ENCODE data around the gene SH2B2.
"Not testable (repeated sequence)": the region's sequence is repeated elsewhere in the genome, so short reads cannot be mapped to it uniquely, and the experiment has no call there.

Gene SH2B2

DNA sequence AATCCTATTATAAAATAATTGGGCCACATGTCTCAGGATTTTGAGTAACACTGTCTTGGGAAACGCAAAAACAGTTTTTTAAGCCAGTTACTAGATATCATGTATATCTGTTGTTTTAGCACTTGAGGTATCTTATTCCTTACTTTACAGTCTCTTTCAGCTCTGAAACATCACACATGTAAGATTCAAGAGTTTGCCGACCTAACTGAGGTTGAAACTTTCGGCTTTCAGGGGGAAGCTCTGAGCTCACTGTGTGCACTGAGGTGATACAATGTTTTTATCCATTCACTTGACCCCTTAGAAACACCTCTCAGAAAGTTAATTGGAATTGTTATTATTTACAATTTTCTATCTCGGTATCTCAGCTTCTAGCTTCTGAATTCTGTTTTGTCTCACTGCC, 50.8 kb downstream of the SH2B2 start:
- not testable (repeated sequence) for DNase-seq

- not testable (repeated sequence) for DNase-seq
These were observed 54.1 kb downstream of the SH2B2 start for GRCh38 chr7:102340599-102341368.

DNA sequence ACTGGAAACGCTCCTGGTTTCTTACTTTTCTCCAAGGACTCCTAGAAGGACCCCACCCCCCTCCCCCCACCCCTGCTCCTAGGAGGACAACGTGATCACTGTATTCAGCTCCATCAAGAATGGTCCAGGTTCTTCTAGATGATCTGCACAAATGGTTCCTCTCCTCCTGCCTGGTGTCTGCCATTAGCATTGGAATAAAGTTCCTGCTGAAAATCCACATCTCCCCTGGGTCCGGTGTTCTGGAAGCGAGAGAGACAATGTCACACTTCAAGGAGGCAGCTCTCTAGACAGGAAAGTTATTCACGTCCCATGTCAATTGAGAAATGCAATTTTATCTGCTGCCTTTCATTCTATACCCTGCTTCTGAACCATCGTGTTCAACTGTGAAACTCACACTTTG, 60.3 kb downstream of the SH2B2 start:
- DNase-seq: not testable (repeated sequence)

DNA sequence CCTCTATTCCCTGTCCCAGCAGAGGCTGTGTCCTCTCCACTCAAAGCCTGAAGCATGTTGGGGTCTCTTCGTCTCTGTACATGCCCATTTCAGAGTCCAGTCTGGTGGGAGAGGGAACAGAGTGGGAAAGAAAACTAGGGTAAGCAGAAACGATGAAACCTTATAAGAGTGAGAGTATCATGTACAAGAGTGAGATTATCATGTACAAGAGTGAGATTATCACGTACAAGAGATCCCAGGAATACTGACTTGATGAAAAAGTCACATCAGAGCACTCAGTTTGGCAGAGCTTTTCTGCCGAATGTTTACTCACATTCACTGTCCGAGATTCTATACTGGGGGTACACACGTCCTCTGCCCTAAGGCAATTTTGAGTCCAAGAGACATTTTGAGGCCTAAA, 69.7 kb downstream of the SH2B2 start, which contains the start of gene SPDYE6:
TSS of gene SPDYE6 (minus strand) at position 101 of the 400 bp plus-strand sequence. CDS start 421 bp downstream, outside the sequence.
- DNase-seq: not testable (repeated sequence)

- peak; percentile 98 for DNase-seq
These were observed 77.1 kb downstream of the SH2B2 start for GRCh38 chr7:102363549-102364393.

- DNase-seq: not testable (repeated sequence)
These were observed 77.8 kb downstream of the SH2B2 start for GRCh38 chr7:102364394-102364886.

GRCh38 chr7:102365390-102365789, 78.7 kb downstream of the SH2B2 start:
- not testable (repeated sequence) for DNase-seq

- DNase-seq: not testable (repeated sequence)
These were observed 83.4 kb downstream of the SH2B2 start for GRCh38 chr7:102370038-102370437.
